NCI-H187 treated with DMSO at 0.1 percent for 48 hours (cell line): ENCODE results near the gene CFAP20DC.
"Not testable (repeated sequence)": the region's sequence is repeated elsewhere in the genome, so short reads cannot be mapped to it uniquely, and the experiment has no call there.

Experiments
- DNase-seq: peaks from one replicate; lab custom pipeline; 2025; lab: John Stamatoyannopoulos, UW

Gene CFAP20DC

GRCh38 chr3:58696093-58696492 lies 353.7 kb downstream of the CFAP20DC start:
- DNase-seq, result no peak

DNA sequence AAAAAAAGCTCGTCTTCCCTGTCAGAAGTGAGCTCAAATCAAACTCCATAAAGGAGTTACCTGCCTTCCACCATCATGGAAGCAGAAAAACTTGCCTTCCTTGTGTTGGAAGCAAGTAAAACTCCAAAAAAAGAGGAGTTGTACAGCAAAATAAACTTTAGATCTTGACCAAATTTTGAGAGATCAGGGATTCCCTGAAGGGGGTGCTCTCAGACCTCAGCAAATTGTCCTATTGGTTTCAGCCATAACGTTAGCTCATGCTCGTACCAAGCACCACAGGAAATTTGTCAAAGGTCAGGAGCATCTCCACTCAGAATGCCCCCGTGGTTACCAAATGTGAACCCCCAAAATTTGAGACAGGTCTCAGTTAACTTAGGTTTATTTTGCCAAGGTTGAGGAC lies 354.5 kb downstream of the CFAP20DC start:
- not testable (repeated sequence) for DNase-seq

DNA sequence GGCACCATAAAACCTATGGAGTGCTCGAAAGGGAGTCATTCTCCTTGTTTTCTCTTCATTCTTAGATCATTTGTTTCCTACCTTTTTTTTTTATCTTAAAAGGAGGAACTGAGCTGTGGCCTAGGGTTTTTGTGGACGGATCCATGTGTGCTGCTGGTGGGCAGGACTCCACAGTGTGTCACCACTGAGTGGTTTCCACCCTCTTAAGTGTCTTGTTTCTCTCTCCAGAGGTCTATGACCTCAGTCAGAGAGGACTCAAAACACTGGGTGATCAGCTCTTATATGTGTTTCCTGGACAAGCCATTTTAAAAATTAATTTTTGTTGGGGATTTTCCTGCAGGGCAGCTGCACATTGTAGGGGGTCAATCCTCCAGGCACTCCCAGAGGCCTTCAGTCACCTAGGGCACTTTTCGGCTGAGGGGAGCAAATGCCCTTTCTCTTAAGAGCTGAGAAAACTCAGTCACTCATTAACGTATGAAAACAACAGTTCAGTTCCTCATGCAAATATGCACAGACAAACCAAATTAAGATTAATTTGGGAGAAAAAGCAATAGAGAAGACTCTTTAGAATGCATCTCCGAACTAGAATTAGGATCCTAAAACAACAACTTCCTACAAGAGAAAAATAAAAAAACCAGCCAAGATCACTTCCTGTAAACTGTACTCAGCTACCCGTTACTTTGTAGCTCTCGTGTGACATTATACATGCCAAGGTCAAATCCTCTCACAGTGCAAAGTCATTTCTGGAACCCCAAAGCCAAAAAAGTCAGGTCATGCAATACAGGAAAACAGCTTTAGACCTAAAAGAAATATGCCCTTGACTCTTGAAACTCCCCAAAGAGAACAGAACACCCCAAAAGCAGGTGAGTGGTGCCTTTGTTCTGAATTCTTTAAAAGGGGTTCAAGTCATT lies 355.6 kb downstream of the CFAP20DC start:
- no peak for DNase-seq

DNA sequence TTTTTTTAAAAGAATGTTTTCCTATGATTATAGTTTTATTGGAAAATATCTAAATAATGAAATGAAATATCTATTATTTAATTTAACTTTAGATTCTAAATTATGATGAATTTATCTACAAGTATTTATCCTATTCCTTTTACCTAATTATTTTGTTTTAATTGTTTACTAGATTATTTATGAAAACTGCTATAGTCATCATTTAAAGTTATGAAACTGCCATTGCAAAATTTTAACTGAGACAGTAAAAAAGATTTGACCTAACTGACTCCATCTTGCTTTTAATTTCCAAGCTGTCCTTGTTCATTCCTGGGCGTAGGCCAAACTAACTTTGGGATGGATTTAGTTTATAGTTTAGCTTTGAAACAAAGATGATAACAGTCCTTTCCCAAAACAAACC lies 357.3 kb downstream of the CFAP20DC start:
- no peak for DNase-seq
